Measurements from ENCODE around the gene PAPPA2. TPM values are rescaled to one million over a fixed set of nuclear protein-coding genes. Genes with fewer than 3 reads are reported as not detected.

Gene PAPPA2
- total RNA-seq, 1 experiment from 2014 or later = not detected

- ChIA-PET POLR2A (ENCODE audit: unreplicated experiment) (no interaction called here), CTCF (no interaction called here)
- no peaks in the 10 kb centered on the region for H4K20me1 ChIP-seq (ENCODE audit: insufficient read depth)
- no peaks in the 10 kb centered on the region for H3K9me3 ChIP-seq (ENCODE audit: insufficient read depth, low read depth)
- H3K79me2 ChIP-seq (ENCODE audit: low read depth) = no peaks in the 10 kb centered on the region
- no peaks in the 10 kb centered on the region for H3K36me3 ChIP-seq (ENCODE audit: low read depth)
- H3K9me2 ChIP-seq (ENCODE audit: insufficient read depth) = no peaks in the 10 kb centered on the region
- H3K4me3 ChIP-seq = no peak overlapping the region
- H3K27me3 ChIP-seq (ENCODE audit: insufficient read depth, low read depth) = peaks cover 10% of the 10 kb centered on the region
- no peaks in the 10 kb centered on the region for H3K4me1 ChIP-seq (replicated peaks; ENCODE audit: insufficient read depth)
- TF ChIP-seq EZH2 (IDR thresholded peaks at IDR 0.05; ENCODE audit: low read depth) (no peak), CTCF (conservative IDR thresholded peaks at IDR 0.05) (no peak)
- no peak overlapping the region for H3K4me2 ChIP-seq
- intact Hi-C loops (cut with micrococcal nuclease; ENCODE audit: unreplicated experiment) = no loop called here
- no peak for DNase-seq
- BruUV-seq (replicated peaks) = no TSS peak
- H3F3A ChIP-seq (ENCODE audit: insufficient read depth, low read depth) = no peaks in the 10 kb centered on the region
- H2AFZ ChIP-seq = no peak overlapping the region
- H3K27ac ChIP-seq = no peak overlapping the region
Observed at GRCh38 chr1:176741181-176741580, 278.2 kb downstream of the PAPPA2 start.

GRCh38 chr1:176742322-176742721 lies 279.3 kb downstream of the PAPPA2 start:
- H3K4me3 ChIP-seq = no peak overlapping the region
- TF ChIP-seq EZH2 (IDR thresholded peaks at IDR 0.05; ENCODE audit: low read depth) = no peak
- TF ChIP-seq CTCF (conservative IDR thresholded peaks at IDR 0.05) = no peak
- no peak overlapping the region for H3K27ac ChIP-seq
- H3K9me3 ChIP-seq (ENCODE audit: insufficient read depth, low read depth) = no peaks in the 10 kb centered on the region
- POLR2A ChIA-PET (ENCODE audit: unreplicated experiment) = no interaction called here
- BruUV-seq (replicated peaks) = no TSS peak
- peaks cover 10% of the 10 kb centered on the region for H3K27me3 ChIP-seq (ENCODE audit: insufficient read depth, low read depth)
- no peaks in the 10 kb centered on the region for H3K9me2 ChIP-seq (ENCODE audit: insufficient read depth)
- no peak overlapping the region for H2AFZ ChIP-seq
- no peaks in the 10 kb centered on the region for H3K79me2 ChIP-seq (ENCODE audit: low read depth)
- no peaks in the 10 kb centered on the region for H4K20me1 ChIP-seq (ENCODE audit: insufficient read depth)
- H3K4me1 ChIP-seq (replicated peaks; ENCODE audit: insufficient read depth) = no peaks in the 10 kb centered on the region
- no peak for DNase-seq
- intact Hi-C loops (cut with micrococcal nuclease; ENCODE audit: unreplicated experiment) = no loop called here
- no peaks in the 10 kb centered on the region for H3K36me3 ChIP-seq (ENCODE audit: low read depth)
- H3K4me2 ChIP-seq = no peak overlapping the region
- H3F3A ChIP-seq (ENCODE audit: insufficient read depth, low read depth) = no peaks in the 10 kb centered on the region
- CTCF ChIA-PET = no interaction called here

GRCh38 chr1:176744142-176744541 lies 281.2 kb downstream of the PAPPA2 start:
- H3K4me3 ChIP-seq = no peak overlapping the region
- POLR2A ChIA-PET (ENCODE audit: unreplicated experiment) = no interaction called here
- CTCF ChIA-PET = no interaction called here
- no peaks in the 10 kb centered on the region for H3K9me3 ChIP-seq (ENCODE audit: insufficient read depth, low read depth)
- intact Hi-C loops (cut with micrococcal nuclease; ENCODE audit: unreplicated experiment) = no loop called here
- no peaks in the 10 kb centered on the region for H3K36me3 ChIP-seq (ENCODE audit: low read depth)
- no peak overlapping the region for H3K27ac ChIP-seq
- no peaks in the 10 kb centered on the region for H3K9me2 ChIP-seq (ENCODE audit: insufficient read depth)
- no peaks in the 10 kb centered on the region for H3K79me2 ChIP-seq (ENCODE audit: low read depth)
- DNase-seq = no peak
- BruUV-seq (replicated peaks) = no TSS peak
- no peak overlapping the region for H3K4me2 ChIP-seq
- H3K4me1 ChIP-seq (replicated peaks; ENCODE audit: insufficient read depth) = no peaks in the 10 kb centered on the region
- H3F3A ChIP-seq (ENCODE audit: insufficient read depth, low read depth) = no peaks in the 10 kb centered on the region
- H3K27me3 ChIP-seq (ENCODE audit: insufficient read depth, low read depth) = peaks cover 7% of the 10 kb centered on the region
- no peak overlapping the region for H2AFZ ChIP-seq
- TF ChIP-seq EZH2 (IDR thresholded peaks at IDR 0.05; ENCODE audit: low read depth) (no peak), CTCF (conservative IDR thresholded peaks at IDR 0.05) (no peak)
- no peaks in the 10 kb centered on the region for H4K20me1 ChIP-seq (ENCODE audit: insufficient read depth)

All from PC-9 (cell line).